Liver (tissue), 3 donors: ENCODE data around the gene BLID.

Experiments
- CTCF ChIP-seq: fragments of 150-350 bp; IDR thresholded peaks from 2 replicates; pipeline ENCODE4 v1.5.1; 2017; ENCODE audit warnings: improper control_type of control experiment, low read depth, low read length; ENCODE audit not compliant: missing input control
- GABPA ChIP-seq, 2 donors: IDR thresholded peaks in 1 of 2; conservative IDR thresholded peaks in 1 of 2; 2 replicates each; pipeline ENCODE4 v1.6.1; 2016; ENCODE audit warnings: antibody characterized with exemption in 2 of 2, mild to moderate bottlenecking in 1 of 2, moderate library complexity in 1 of 2
- NR2F2 ChIP-seq: IDR thresholded peaks from 2 replicates; pipeline ENCODE4 v1.6.1; 2016; ENCODE audit warnings: antibody characterized with exemption
- RAD21 ChIP-seq, 2 donors: IDR thresholded peaks; 2 replicates each; pipeline ENCODE4 v1.6.1; 2016; ENCODE audit warnings: antibody characterized with exemption in 2 of 2, mild to moderate bottlenecking in 2 of 2
- donor health status: healthy.
- donor health status: healthy.

DNA sequence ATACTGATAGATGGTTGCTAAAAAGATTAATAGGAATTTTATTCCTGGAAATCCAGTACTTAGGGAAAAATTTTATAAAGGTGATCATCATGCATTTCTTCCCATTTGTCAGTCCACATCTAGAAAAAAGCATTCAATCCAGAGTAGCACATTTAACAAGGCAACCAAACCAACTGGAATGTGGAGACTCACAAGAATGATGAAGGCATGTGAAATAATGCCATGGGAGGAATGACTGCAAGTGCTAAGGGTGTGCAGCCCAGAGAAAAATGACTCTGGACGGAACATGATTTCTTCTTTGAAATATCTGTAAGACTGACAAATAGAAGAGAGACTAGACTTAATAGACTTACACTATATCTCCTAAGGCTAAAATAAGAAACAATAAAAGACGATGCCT is 33.8 kb downstream of the BLID start:
- no peak for TF ChIP-seq RAD21 (IDR thresholded peaks at IDR 0.05)
- no peak for TF ChIP-seq NR2F2
- no peak for TF ChIP-seq GABPA (IDR thresholded peaks at IDR 0.05 in 1 of 2, conservative IDR thresholded peaks at IDR 0.05 in 1 of 2)
- TF ChIP-seq CTCF, result no peak
